Measurements from ENCODE around the gene CREG1. TPM values are rescaled to one million over a fixed set of nuclear protein-coding genes. Genes with fewer than 3 reads are reported as not detected.

The CREG1 gene
- total and polyA plus RNA-seq, 9 donors = 25.0 to 45.7 (median 32.8) TPM

GRCh38 chr1:167510244-167510643, 43.3 kb downstream of the CREG1 start:
- 90% methylated on average over 2 of the region's 3 CpGs for WGBS (ENCODE audit: insufficient coverage)
- Histone ChIP-seq H3K9me3 (replicated peaks; ENCODE audit: control insufficient read depth, low read depth, low read length) (no peaks in the 10 kb centered on the region), H3K4me3 (ENCODE audit: low read length) (no peak overlapping the region), H3K27ac (ENCODE audit: low read length) (no peak overlapping the region), H3K4me1 (ENCODE audit: control insufficient read depth, insufficient read depth, low read length) (no peaks in the 10 kb centered on the region), H3K27me3 (ENCODE audit: control insufficient read depth, insufficient read depth, low read length) (peaks cover 4% of the 10 kb centered on the region), H3K36me3 (ENCODE audit: control insufficient read depth, insufficient read depth, low read length) (no peaks in the 10 kb centered on the region)
- DNase-seq = no peak

- H3K27me3 ChIP-seq (ENCODE audit: control insufficient read depth, insufficient read depth, low read length) = peaks cover 4% of the 10 kb centered on the region
- H3K36me3 ChIP-seq (ENCODE audit: control insufficient read depth, insufficient read depth, low read length) = no peaks in the 10 kb centered on the region
- no peak for DNase-seq
- H3K9me3 ChIP-seq (replicated peaks; ENCODE audit: control insufficient read depth, low read depth, low read length) = no peaks in the 10 kb centered on the region
- no peaks in the 10 kb centered on the region for H3K4me1 ChIP-seq (ENCODE audit: control insufficient read depth, insufficient read depth, low read length)
- 88% methylated on average over 4 of the region's 8 CpGs for WGBS (ENCODE audit: insufficient coverage)
- no peak overlapping the region for H3K27ac ChIP-seq (ENCODE audit: low read length)
- no peak overlapping the region for H3K4me3 ChIP-seq (ENCODE audit: low read length)
Measured at GRCh38 chr1:167509587-167509986, 44.0 kb downstream of the CREG1 start.

- WGBS (ENCODE audit: insufficient coverage) = 77% methylated on average over 3 of the region's 3 CpGs
Measured at GRCh38 chr1:167507719-167508118, 45.8 kb downstream of the CREG1 start.

GRCh38 chr1:167504467-167504827, 49.1 kb downstream of the CREG1 start:
- Histone ChIP-seq H3K27ac (ENCODE audit: low read length) (no peak overlapping the region), H3K36me3 (ENCODE audit: control insufficient read depth, insufficient read depth, low read length) (no peaks in the 10 kb centered on the region), H3K4me1 (ENCODE audit: control insufficient read depth, insufficient read depth, low read length) (peaks cover 9% of the 10 kb centered on the region), H3K27me3 (ENCODE audit: control insufficient read depth, insufficient read depth, low read length) (peaks cover 11% of the 10 kb centered on the region), H3K4me3 (ENCODE audit: low read length) (no peak overlapping the region), H3K9me3 (replicated peaks; ENCODE audit: control insufficient read depth, low read depth, low read length) (no peaks in the 10 kb centered on the region)
- no peak for DNase-seq
- no CpG with 5 or more reads among the region's 3 CpGs for WGBS (ENCODE audit: insufficient coverage)

More at GRCh38 chr1:167507719-167508118, 45.8 kb downstream of the CREG1 start:
- no peaks in the 10 kb centered on the region for H3K9me3 ChIP-seq (replicated peaks; ENCODE audit: control insufficient read depth, low read depth, low read length)
- DNase-seq = no peak
- peaks cover 9% of the 10 kb centered on the region for H3K4me1 ChIP-seq (ENCODE audit: control insufficient read depth, insufficient read depth, low read length)
- no peaks in the 10 kb centered on the region for H3K36me3 ChIP-seq (ENCODE audit: control insufficient read depth, insufficient read depth, low read length)
- H3K27ac ChIP-seq (ENCODE audit: low read length) = no peak overlapping the region
- H3K4me3 ChIP-seq (ENCODE audit: low read length) = no peak overlapping the region
- peaks cover 10% of the 10 kb centered on the region for H3K27me3 ChIP-seq (ENCODE audit: control insufficient read depth, insufficient read depth, low read length)

GRCh38 chr1:167503626-167504466, 49.7 kb downstream of the CREG1 start:
- peaks cover 9% of the 10 kb centered on the region for H3K4me1 ChIP-seq (ENCODE audit: control insufficient read depth, insufficient read depth, low read length)
- 36% methylated on average over 4 of the region's 14 CpGs for WGBS (ENCODE audit: insufficient coverage)

GRCh38 chr1:167502719-167503462, 50.7 kb downstream of the CREG1 start:
- no peaks in the 10 kb centered on the region for H3K9me3 ChIP-seq (replicated peaks; ENCODE audit: control insufficient read depth, low read depth, low read length)
- H3K4me3 ChIP-seq (ENCODE audit: low read length) = no peak overlapping the region
- peaks cover 9% of the 10 kb centered on the region for H3K4me1 ChIP-seq (ENCODE audit: control insufficient read depth, insufficient read depth, low read length)
- no peaks in the 10 kb centered on the region for H3K36me3 ChIP-seq (ENCODE audit: control insufficient read depth, insufficient read depth, low read length)
- H3K27me3 ChIP-seq (ENCODE audit: control insufficient read depth, insufficient read depth, low read length) = peaks cover 11% of the 10 kb centered on the region
- WGBS (ENCODE audit: insufficient coverage) = 24% methylated on average over 4 of the region's 4 CpGs
- no peak for DNase-seq
- H3K27ac ChIP-seq (ENCODE audit: low read length) = no peak overlapping the region

More at GRCh38 chr1:167503626-167504466, 49.7 kb downstream of the CREG1 start:
- peaks cover 11% of the 10 kb centered on the region for H3K27me3 ChIP-seq (ENCODE audit: control insufficient read depth, insufficient read depth, low read length)
- DNase-seq = no peak
- H3K36me3 ChIP-seq (ENCODE audit: control insufficient read depth, insufficient read depth, low read length) = no peaks in the 10 kb centered on the region
- H3K9me3 ChIP-seq (replicated peaks; ENCODE audit: control insufficient read depth, low read depth, low read length) = no peaks in the 10 kb centered on the region
- no peak overlapping the region for H3K27ac ChIP-seq (ENCODE audit: low read length)
- H3K4me3 ChIP-seq (ENCODE audit: low read length) = no peak overlapping the region

GRCh38 chr1:167502192-167502551, 51.4 kb downstream of the CREG1 start:
- H3K27ac ChIP-seq (ENCODE audit: low read length) = no peak overlapping the region
- H3K9me3 ChIP-seq (replicated peaks; ENCODE audit: control insufficient read depth, low read depth, low read length) = no peaks in the 10 kb centered on the region
- H3K4me3 ChIP-seq (ENCODE audit: low read length) = no peak overlapping the region
- H3K27me3 ChIP-seq (ENCODE audit: control insufficient read depth, insufficient read depth, low read length) = peaks cover 11% of the 10 kb centered on the region
- H3K4me1 ChIP-seq (ENCODE audit: control insufficient read depth, insufficient read depth, low read length) = peaks cover 9% of the 10 kb centered on the region
- H3K36me3 ChIP-seq (ENCODE audit: control insufficient read depth, insufficient read depth, low read length) = no peaks in the 10 kb centered on the region
- WGBS (ENCODE audit: insufficient coverage) = no CpG with 5 or more reads among the region's 5 CpGs
- DNase-seq = no peak

- DNase-seq = no peak
- Histone ChIP-seq H3K36me3 (ENCODE audit: control insufficient read depth, insufficient read depth, low read length) (no peaks in the 10 kb centered on the region), H3K4me1 (ENCODE audit: control insufficient read depth, insufficient read depth, low read length) (peaks cover 9% of the 10 kb centered on the region), H3K27ac (ENCODE audit: low read length) (no peak overlapping the region), H3K27me3 (ENCODE audit: control insufficient read depth, insufficient read depth, low read length) (peaks cover 11% of the 10 kb centered on the region), H3K9me3 (replicated peaks; ENCODE audit: control insufficient read depth, low read depth, low read length) (no peaks in the 10 kb centered on the region), H3K4me3 (ENCODE audit: low read length) (no peak overlapping the region)
- WGBS (ENCODE audit: insufficient coverage) = 69% methylated on average over 10 of the region's 10 CpGs
Measured at GRCh38 chr1:167501515-167502191, 51.9 kb downstream of the CREG1 start.

- H3K4me1 ChIP-seq (ENCODE audit: control insufficient read depth, insufficient read depth, low read length) = peaks cover 9% of the 10 kb centered on the region
- peaks cover 14% of the 10 kb centered on the region for H3K27me3 ChIP-seq (ENCODE audit: control insufficient read depth, insufficient read depth, low read length)
- no peak for DNase-seq
- WGBS (ENCODE audit: insufficient coverage) = no CpG with 5 or more reads among the region's 4 CpGs
- no peak overlapping the region for H3K27ac ChIP-seq (ENCODE audit: low read length)
- H3K36me3 ChIP-seq (ENCODE audit: control insufficient read depth, insufficient read depth, low read length) = no peaks in the 10 kb centered on the region
- H3K9me3 ChIP-seq (replicated peaks; ENCODE audit: control insufficient read depth, low read depth, low read length) = no peaks in the 10 kb centered on the region
- no peak overlapping the region for H3K4me3 ChIP-seq (ENCODE audit: low read length)
Measured at GRCh38 chr1:167500283-167500860, 53.2 kb downstream of the CREG1 start.

GRCh38 chr1:167499664-167500101, 53.9 kb downstream of the CREG1 start:
- Histone ChIP-seq H3K36me3 (ENCODE audit: control insufficient read depth, insufficient read depth, low read length) (no peaks in the 10 kb centered on the region), H3K4me1 (ENCODE audit: control insufficient read depth, insufficient read depth, low read length) (peaks cover 9% of the 10 kb centered on the region), H3K27ac (ENCODE audit: low read length) (no peak overlapping the region), H3K9me3 (replicated peaks; ENCODE audit: control insufficient read depth, low read depth, low read length) (no peaks in the 10 kb centered on the region), H3K27me3 (ENCODE audit: control insufficient read depth, insufficient read depth, low read length) (peaks cover 16% of the 10 kb centered on the region), H3K4me3 (ENCODE audit: low read length) (no peak overlapping the region)
- WGBS (ENCODE audit: insufficient coverage) = no CpG with 5 or more reads among the region's 3 CpGs
- no peak for DNase-seq
